Neuron (in vitro differentiated cells): ENCODE measurements around the gene RNF214.
"Not testable (repeated sequence)": the region's sequence is repeated elsewhere in the genome, so short reads cannot be mapped to it uniquely, and the experiment has no call there.

ENCODE experiments used
- H2AFZ ChIP-seq: one replicate; pipeline ENCODE4 v1.6.1; 2013; ENCODE audit warnings: low read depth, mild to moderate bottlenecking, inconsistent platforms, low read length, moderate library complexity
- H3K27me3 ChIP-seq: one replicate; pipeline ENCODE4 v1.6.1; 2013; ENCODE audit warnings: low read length; ENCODE audit not compliant: insufficient read depth
- H3K36me3 ChIP-seq: one replicate; pipeline ENCODE4 v1.6.1; 2013; ENCODE audit warnings: low read length; ENCODE audit not compliant: insufficient read depth
- H3K4me1 ChIP-seq: one replicate; pipeline ENCODE4 v1.6.1; 2013; ENCODE audit warnings: low read length; ENCODE audit not compliant: insufficient read depth
- H3K4me3 ChIP-seq: 2 replicates; pipeline ENCODE4 v1.5.1; 2013; ENCODE audit warnings: mild to moderate bottlenecking, low read length, moderate library complexity
- H3K9me3 ChIP-seq: one replicate; pipeline ENCODE4 v1.6.1; 2013; ENCODE audit warnings: low read length

The RNF214 gene

GRCh38 chr11:117201658-117202305 lies 30.7 kb upstream of the RNF214 start:
- no peaks in the 10 kb centered on the region for H3K9me3 ChIP-seq
- no peak overlapping the region for H3K4me3 ChIP-seq
- no peaks in the 10 kb centered on the region for H3K27me3 ChIP-seq
- H3K4me1 ChIP-seq = peaks cover 5% of the 10 kb centered on the region
- H2AFZ ChIP-seq = no peak overlapping the region
- peaks cover 7% of the 10 kb centered on the region for H3K36me3 ChIP-seq

GRCh38 chr11:117202386-117203068 lies 29.9 kb upstream of the RNF214 start:
- H3K27me3 ChIP-seq = no peaks in the 10 kb centered on the region
- no peak overlapping the region for H3K4me3 ChIP-seq
- peaks cover 5% of the 10 kb centered on the region for H3K4me1 ChIP-seq

GRCh38 chr11:117203069-117203407 lies 29.4 kb upstream of the RNF214 start:
- H3K36me3 ChIP-seq = peaks cover 7% of the 10 kb centered on the region
- no peaks in the 10 kb centered on the region for H3K27me3 ChIP-seq
- no peaks in the 10 kb centered on the region for H3K9me3 ChIP-seq
- no peak overlapping the region for H3K4me3 ChIP-seq
- peaks cover 5% of the 10 kb centered on the region for H3K4me1 ChIP-seq
- H2AFZ ChIP-seq = no peak overlapping the region

More at GRCh38 chr11:117202386-117203068, 29.9 kb upstream of the RNF214 start:
- Histone ChIP-seq H3K36me3 (peaks cover 7% of the 10 kb centered on the region), H2AFZ (no peak overlapping the region), H3K9me3 (no peaks in the 10 kb centered on the region)

DNA sequence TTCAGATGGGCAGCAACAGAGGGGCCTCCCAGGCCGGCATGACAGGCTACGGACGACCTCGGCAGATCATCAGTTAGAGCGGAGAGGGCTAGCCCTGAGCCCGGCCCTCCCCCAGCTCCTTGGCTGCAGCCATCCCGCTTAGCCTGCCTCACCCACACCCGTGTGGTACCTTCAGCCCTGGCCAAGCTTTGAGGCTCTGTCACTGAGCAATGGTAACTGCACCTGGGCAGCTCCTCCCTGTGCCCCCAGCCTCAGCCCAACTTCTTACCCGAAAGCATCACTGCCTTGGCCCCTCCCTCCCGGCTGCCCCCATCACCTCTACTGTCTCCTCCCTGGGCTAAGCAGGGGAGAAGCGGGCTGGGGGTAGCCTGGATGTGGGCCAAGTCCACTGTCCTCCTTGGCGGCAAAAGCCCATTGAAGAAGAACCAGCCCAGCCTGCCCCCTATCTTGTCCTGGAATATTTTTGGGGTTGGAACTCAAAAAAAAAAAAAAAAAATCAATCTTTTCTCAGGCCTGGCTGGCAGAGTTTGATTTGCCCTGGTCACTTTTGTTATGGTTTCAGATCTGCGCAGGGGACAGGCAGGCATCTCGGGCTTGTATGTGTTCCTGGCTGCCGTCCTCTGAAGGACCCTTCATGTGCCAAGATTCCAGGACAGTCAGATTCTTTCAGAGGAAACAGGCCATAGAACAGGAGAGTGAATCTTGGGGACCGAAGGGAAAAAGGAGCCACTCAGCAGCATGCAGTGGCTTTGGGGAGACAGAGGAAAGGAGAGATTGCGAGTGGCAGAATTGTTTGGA lies 28.0 kb upstream of the RNF214 start:
- Histone ChIP-seq H3K4me1 (peaks cover 1% of the 10 kb centered on the region), H3K4me3 (no peak overlapping the region), H3K36me3 (peaks cover 7% of the 10 kb centered on the region)

DNA sequence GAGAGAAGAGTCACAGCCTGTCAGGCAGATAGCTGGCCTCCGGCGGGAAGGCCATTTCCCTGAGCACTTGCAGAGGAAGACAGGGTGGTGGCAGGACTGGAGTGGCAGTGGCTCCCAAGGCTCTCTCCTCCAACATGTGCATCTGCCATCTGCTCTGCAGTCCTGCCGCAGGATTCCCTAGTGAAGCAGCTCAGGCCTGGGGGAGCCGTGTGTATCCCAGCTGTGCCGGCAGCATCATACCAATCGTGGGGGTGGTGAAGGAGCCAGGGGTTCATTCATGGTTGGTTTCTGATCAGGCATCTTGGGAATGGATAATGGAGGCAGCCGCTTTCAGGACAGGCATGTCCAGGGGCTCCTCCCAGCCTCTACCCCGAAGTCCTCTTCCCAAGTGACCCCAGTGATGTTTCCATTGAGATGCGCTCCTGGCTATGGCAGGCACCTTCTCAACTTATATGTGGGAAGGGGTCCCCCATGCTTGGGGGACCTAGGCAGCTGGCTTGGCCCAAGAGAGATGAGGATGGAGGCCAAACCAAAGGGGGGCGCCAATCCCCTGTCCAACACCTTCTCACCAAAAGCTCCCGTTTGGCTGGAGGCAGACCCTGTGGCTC lies 27.2 kb upstream of the RNF214 start:
- H3K27me3 ChIP-seq = no peaks in the 10 kb centered on the region
- peaks cover 7% of the 10 kb centered on the region for H3K36me3 ChIP-seq
- no peak overlapping the region for H2AFZ ChIP-seq
- no peaks in the 10 kb centered on the region for H3K4me1 ChIP-seq
- no peak overlapping the region for H3K4me3 ChIP-seq
- no peaks in the 10 kb centered on the region for H3K9me3 ChIP-seq

More for the DNA sequence above, 28.0 kb upstream of the RNF214 start:
- Histone ChIP-seq H3K9me3 (no peaks in the 10 kb centered on the region), H2AFZ (no peak overlapping the region), H3K27me3 (no peaks in the 10 kb centered on the region)

GRCh38 chr11:117206111-117206510 lies 26.4 kb upstream of the RNF214 start:
- H3K9me3 ChIP-seq, H3K4me3 ChIP-seq, H3K27me3 ChIP-seq, H3K4me1 ChIP-seq, H2AFZ ChIP-seq, H3K36me3 ChIP-seq: not testable (repeated sequence)

GRCh38 chr11:117206859-117207258 lies 25.6 kb upstream of the RNF214 start:
- not testable (repeated sequence) for H3K27me3 ChIP-seq, H3K4me1 ChIP-seq, H3K9me3 ChIP-seq, H2AFZ ChIP-seq, H3K36me3 ChIP-seq, H3K4me3 ChIP-seq

DNA sequence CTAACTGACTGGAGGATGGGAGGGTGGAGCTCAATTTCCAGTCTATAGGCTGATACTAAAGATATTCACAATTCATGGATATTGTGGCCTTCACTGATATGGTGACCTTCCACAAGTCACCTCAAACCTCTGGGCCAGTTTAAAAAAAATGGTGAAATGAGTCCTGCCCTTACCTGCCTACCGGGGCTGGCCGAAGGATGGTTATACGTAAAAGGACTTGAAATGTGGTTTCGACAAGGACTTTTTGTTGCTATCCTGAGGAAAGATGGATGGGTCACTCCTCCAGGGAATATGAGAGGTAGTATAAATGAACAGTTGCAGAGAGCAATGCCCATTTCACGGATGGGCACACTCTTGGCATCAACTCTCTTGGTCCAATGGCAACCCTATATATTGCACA lies 25.0 kb upstream of the RNF214 start:
- not testable (repeated sequence) for H2AFZ ChIP-seq, H3K9me3 ChIP-seq, H3K4me1 ChIP-seq

GRCh38 chr11:117208710-117209109 lies 23.8 kb upstream of the RNF214 start:
- H3K27me3 ChIP-seq, H3K9me3 ChIP-seq, H3K4me3 ChIP-seq, H3K4me1 ChIP-seq, H2AFZ ChIP-seq: not testable (repeated sequence)
- peaks cover 13% of the 10 kb centered on the region for H3K36me3 ChIP-seq

More for the DNA sequence above, 25.0 kb upstream of the RNF214 start:
- H3K4me3 ChIP-seq, H3K36me3 ChIP-seq, H3K27me3 ChIP-seq: not testable (repeated sequence)

DNA sequence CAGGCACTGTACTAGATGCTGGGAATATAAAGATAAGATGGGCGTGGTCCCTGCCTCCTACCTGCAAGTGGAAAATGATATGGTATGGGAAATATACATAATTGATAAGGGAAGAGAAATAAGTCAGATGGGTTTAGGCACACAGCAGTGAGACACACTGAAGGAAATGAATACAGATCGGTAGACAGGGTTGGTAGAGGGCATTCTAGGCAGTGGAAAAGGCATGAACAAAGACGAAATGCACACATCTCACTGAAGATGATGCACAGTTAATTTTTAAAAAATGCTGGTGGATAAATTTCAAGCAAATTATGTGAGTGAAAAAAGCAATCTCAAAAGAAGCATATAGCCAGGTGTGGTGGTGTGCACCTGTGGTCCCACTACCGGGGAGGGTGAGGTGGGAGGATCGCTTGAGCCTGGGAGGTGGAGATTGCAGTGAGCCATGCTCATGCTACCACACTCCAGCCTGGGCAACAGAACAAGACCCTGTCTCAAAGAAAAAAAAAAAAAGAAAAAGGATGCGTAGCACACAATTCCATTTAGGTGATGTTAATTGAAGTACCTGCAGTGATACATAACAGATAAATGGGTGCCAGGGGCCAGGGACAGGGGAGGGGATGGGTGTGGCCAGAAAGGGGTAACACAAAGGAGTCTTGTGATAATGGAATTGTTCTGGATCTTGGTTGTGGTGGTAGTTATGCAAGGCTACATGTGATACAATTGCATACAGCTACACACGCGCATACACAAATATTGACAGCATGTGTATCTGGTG lies 22.9 kb upstream of the RNF214 start:
- H3K4me3 ChIP-seq, H2AFZ ChIP-seq, H3K9me3 ChIP-seq, H3K4me1 ChIP-seq, H3K27me3 ChIP-seq: not testable (repeated sequence)
- H3K36me3 ChIP-seq = peaks cover 13% of the 10 kb centered on the region

- H3K4me1 ChIP-seq = peaks cover 10% of the 10 kb centered on the region
- peaks cover 8% of the 10 kb centered on the region for H3K36me3 ChIP-seq
- no peaks in the 10 kb centered on the region for H3K9me3 ChIP-seq
- H3K27me3 ChIP-seq = no peaks in the 10 kb centered on the region
- H2AFZ ChIP-seq = no peak overlapping the region
- H3K4me3 ChIP-seq = no peak overlapping the region
Measured at GRCh38 chr11:117210620-117211019, 21.9 kb upstream of the RNF214 start.

GRCh38 chr11:117212697-117213355 lies 19.6 kb upstream of the RNF214 start:
- H3K4me1 ChIP-seq = peaks cover 10% of the 10 kb centered on the region
- no peak overlapping the region for H3K4me3 ChIP-seq
- H2AFZ ChIP-seq = no peak overlapping the region
- H3K36me3 ChIP-seq = peaks cover 12% of the 10 kb centered on the region
- no peaks in the 10 kb centered on the region for H3K9me3 ChIP-seq
- no peaks in the 10 kb centered on the region for H3K27me3 ChIP-seq
